C4-2B (cell line): Measurements from ENCODE around the gene SH2D7.

Source experiments
- H3K27ac ChIP-seq: fragments of 450-650 bp; 2 replicates; pipeline ENCODE4 v1.5.1; 2017
- ZFX ChIP-seq: fragments of 450-650 bp; IDR thresholded peaks from 2 replicates; pipeline ENCODE4 v1.6.1; 2017
- TF ChIP-seq, protein P1 (sequence below): fragments of 450-650 bp; conservative IDR thresholded peaks from 2 replicates; pipeline ENCODE4 v1.5.1; 2017; ENCODE audit warnings: mild to moderate bottlenecking

The SH2D7 gene

DNA sequence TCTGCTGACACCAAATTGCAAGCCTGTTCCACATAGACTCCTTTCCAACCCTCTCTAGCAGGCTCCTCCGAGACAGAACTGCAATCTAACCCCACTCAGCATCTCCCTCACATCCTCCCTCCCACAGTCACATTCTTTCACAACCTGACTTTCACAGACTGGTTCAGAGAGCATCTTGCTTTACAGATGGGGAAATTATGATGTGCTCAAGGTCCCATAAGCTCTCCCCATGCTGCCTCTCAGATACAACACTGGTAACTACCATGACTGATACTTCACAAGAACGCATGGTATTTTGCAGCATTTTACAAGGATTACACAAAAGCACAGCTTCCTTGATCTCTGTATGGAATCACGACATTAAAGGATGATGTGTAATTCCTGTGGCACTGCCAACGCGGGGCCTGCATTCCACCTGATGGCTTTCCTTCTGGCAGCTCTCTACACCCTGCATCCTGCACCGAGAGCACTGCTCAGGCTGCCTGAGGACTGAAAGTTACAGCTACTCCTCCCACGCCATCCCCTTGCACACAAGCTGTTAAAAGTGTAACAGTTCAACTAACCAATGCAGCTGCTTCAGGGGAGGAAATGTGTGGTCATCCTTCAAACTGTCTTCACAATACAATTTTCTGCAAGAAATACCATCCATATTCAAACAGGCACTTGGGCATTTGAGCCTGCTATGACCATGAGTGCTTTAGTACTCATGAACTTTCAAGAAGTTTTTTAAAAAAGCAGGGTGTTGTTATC is 42.5 kb upstream of the SH2D7 start:
- TF ChIP-seq, protein P1, sequence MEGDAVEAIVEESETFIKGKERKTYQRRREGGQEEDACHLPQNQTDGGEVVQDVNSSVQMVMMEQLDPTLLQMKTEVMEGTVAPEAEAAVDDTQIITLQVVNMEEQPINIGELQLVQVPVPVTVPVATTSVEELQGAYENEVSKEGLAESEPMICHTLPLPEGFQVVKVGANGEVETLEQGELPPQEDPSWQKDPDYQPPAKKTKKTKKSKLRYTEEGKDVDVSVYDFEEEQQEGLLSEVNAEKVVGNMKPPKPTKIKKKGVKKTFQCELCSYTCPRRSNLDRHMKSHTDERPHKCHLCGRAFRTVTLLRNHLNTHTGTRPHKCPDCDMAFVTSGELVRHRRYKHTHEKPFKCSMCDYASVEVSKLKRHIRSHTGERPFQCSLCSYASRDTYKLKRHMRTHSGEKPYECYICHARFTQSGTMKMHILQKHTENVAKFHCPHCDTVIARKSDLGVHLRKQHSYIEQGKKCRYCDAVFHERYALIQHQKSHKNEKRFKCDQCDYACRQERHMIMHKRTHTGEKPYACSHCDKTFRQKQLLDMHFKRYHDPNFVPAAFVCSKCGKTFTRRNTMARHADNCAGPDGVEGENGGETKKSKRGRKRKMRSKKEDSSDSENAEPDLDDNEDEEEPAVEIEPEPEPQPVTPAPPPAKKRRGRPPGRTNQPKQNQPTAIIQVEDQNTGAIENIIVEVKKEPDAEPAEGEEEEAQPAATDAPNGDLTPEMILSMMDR = no peak
- TF ChIP-seq ZFX = no peak
- H3K27ac ChIP-seq = no peak overlapping the region

DNA sequence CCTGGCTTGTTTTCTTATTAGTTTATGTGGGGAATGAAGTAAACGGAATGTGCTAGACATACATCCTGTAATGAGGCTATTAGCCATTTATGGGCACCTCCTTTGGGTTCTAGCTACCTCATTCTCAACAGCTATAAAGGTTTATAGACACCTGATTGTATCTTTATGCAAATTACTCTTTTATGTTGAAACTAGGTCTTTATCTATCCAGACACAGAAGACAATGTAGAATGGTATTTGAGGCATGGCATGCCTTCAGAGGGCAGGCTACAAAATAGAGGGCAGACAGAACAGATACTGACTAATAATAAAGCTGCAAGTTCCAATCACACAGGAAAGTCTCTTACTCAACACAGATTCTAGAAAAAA is 41.9 kb upstream of the SH2D7 start:
- TF ChIP-seq, protein P1 = no peak
- no peak for TF ChIP-seq ZFX
- no peak overlapping the region for H3K27ac ChIP-seq

DNA sequence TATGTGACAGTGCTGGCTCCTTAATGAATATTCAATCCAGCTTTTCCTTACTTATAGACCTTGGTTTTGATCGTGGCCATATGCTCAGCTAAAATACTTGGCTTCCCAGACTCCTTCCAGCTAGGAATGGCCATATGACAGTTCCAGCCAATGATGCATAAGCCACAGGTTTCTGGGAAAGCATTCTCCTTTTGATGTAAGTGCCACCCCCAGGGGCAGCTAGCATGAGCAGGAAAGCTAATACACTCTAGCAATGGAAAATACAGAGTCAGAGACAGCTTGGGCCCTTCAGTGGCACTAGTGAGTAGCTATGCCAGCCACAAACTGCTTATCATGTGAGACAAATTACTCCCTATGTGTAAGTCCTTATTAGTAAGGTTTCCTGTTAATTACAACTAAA is 41.5 kb upstream of the SH2D7 start:
- TF ChIP-seq ZFX = no peak
- TF ChIP-seq, protein P1 = no peak
- H3K27ac ChIP-seq = no peak overlapping the region

DNA sequence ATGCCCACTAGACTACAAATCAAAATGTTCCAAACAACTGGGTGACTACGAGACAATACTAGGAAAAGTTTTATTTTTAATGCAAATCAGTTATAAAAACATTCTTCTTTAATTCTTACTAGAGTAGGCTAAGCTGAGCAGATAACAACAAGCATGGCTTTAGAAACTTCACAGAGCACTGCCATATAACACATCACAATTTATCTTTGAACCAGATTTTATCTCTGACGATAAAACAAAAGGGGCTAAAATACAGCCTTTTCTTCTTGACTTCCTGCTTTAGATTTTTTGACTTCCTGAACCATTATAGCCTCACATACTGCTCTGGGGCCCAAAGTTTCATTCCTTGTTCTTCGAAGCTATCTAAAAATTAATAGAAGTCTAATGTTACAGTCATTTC is 40.8 kb upstream of the SH2D7 start:
- H3K27ac ChIP-seq = peak overlapping the region; percentile 28
- TF ChIP-seq ZFX = no peak
- TF ChIP-seq, protein P1 = no peak

DNA sequence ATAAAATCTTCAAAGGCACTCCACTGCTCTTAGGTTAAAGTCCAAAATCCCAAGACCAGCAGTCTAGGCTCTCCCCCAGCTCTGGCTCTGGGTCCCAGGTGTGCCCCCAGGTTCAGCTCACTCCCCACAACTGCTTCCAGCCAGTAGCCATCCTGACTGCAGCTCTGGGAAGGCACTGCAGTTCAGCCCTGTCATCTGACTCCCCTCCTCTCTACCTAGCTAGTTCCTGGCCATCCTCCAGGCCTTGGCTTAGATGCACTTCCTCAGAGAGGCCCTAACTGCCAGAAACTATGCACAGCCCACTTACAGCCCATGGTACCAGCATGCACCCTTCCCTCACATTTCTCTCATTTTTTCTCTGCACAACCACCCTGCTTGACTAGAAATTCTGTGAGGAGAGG is 40.4 kb upstream of the SH2D7 start:
- TF ChIP-seq, protein P1 = no peak
- TF ChIP-seq ZFX = no peak
- H3K27ac ChIP-seq = peak overlapping the region; percentile 28

DNA sequence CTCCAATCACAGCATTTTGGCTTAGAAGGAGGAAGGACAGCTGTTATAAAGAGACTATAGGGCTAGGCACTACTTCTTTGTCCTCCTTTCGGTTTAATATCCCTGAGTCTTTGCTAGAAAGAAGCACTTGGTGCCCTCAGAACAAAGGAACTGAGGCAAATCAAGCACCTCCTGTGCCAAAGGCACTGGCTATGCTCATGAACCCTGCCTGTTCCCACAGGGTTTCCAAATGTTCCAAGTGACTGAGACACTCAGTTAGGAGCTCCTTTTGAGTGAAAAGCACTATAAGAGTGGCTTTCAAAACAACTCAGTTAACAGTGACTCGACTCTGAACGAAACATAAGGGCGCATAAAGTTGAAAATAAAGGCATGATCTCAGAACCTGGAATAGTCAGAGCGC is 39.8 kb upstream of the SH2D7 start:
- TF ChIP-seq, protein P1 = no peak
- TF ChIP-seq ZFX = no peak
- H3K27ac ChIP-seq = peak overlapping the region; percentile 28; the same call in 1 of the 2 replicates

DNA sequence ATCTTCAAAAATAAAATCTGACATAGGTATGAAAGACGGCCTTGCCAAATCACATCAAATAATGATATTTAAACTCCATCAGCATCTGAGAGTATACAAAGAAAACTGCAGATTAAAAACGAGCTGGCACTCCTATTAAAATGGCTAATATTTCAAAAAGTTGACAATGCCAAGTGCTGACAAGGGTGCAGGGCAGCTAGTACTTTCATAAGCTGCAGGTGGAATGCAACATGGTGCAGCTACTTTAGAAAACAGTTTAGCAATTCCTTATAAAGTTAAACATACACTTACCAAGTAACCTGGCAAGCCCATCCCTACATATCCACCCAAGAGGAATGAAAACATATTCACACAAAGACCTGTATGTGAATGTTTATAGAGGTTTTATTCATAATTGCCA is 37.8 kb upstream of the SH2D7 start:
- H3K27ac ChIP-seq = no peak overlapping the region
- no peak for TF ChIP-seq ZFX
- TF ChIP-seq, protein P1 = no peak
